HepG2 (cell line): ENCODE results near the gene KLHL11. TPM values are rescaled to one million over a fixed set of nuclear protein-coding genes. Genes with fewer than 3 reads are reported as not detected.

Source experiments
- BRCA1 ChIP-seq: sonication (generic); formaldehyde crosslinking; IDR thresholded peaks from 2 replicates; pipeline ENCODE4 v1.4.0; 2020; ENCODE audit warnings: missing genetic modification reagents
- CCDC6 ChIP-seq: sonication (generic); formaldehyde crosslinking; IDR thresholded peaks from 2 replicates; pipeline ENCODE4 v1.8.1; 2022; ENCODE audit warnings: mild to moderate bottlenecking, missing genetic modification reagents, moderate library complexity
- DMAP1 ChIP-seq: IDR thresholded peaks from 2 replicates; pipeline ENCODE4 v1.6.1; 2016
- ELF4 ChIP-seq: sonication (generic); formaldehyde crosslinking; IDR thresholded peaks from 2 replicates; pipeline ENCODE4 v1.5.0; 2020; ENCODE audit warnings: missing genetic modification reagents, mild to moderate bottlenecking, moderate library complexity, borderline replicate concordance
- ISX ChIP-seq: sonication (generic); formaldehyde crosslinking; conservative IDR thresholded peaks from 2 replicates; pipeline ENCODE4 v1.5.0; 2020; ENCODE audit warnings: missing genetic modification reagents
- MBD4 ChIP-seq: IDR thresholded peaks from 2 replicates; pipeline ENCODE4 v1.6.1; 2012; ENCODE audit warnings: low read length, inconsistent platforms, borderline replicate concordance
- RBM22 ChIP-seq: fragments of 200-400 bp; formaldehyde crosslinking; optimal IDR thresholded peaks from 2 replicates; pipeline ENCODE3; 2017; ENCODE audit warnings: mild to moderate bottlenecking, low read length, moderate library complexity
- SIX4 ChIP-seq: sonication (generic); formaldehyde crosslinking; IDR thresholded peaks from 2 replicates; pipeline ENCODE4 v1.4.0; 2020; ENCODE audit warnings: missing genetic modification reagents
- ZBTB21 ChIP-seq: sonication (generic); formaldehyde crosslinking; IDR thresholded peaks from 2 replicates; pipeline ENCODE4 v1.4.0; 2020; ENCODE audit warnings: missing genetic modification reagents
- ZNF256 ChIP-seq: sonication (generic); formaldehyde crosslinking; conservative IDR thresholded peaks from 2 replicates; pipeline ENCODE4 v1.4.0; 2020; ENCODE audit warnings: missing genetic modification reagents
- ZNF331 ChIP-seq: sonication (generic); formaldehyde crosslinking; IDR thresholded peaks from 2 replicates; pipeline ENCODE4 v1.4.0; 2020; ENCODE audit warnings: missing genetic modification reagents
- ZNF556 ChIP-seq: sonication (generic); formaldehyde crosslinking; IDR thresholded peaks from 2 replicates; pipeline ENCODE4 v1.4.0; 2020; ENCODE audit warnings: mild to moderate bottlenecking, missing genetic modification reagents, borderline replicate concordance
- ZNF558 ChIP-seq: sonication (generic); formaldehyde crosslinking; IDR thresholded peaks from 2 replicates; pipeline ENCODE4 v1.9.0; 2022; ENCODE audit warnings: mild to moderate bottlenecking, missing genetic modification reagents, borderline replicate concordance
- ZNF567 ChIP-seq: sonication (generic); formaldehyde crosslinking; IDR thresholded peaks from 2 replicates; pipeline ENCODE4 v1.8.1; 2023; ENCODE audit warnings: mild to moderate bottlenecking, missing genetic modification reagents, borderline replicate concordance
- ZNF629 ChIP-seq: sonication (generic); formaldehyde crosslinking; conservative IDR thresholded peaks from 2 replicates; pipeline ENCODE4 v1.5.0; 2020; ENCODE audit warnings: missing genetic modification reagents
- ZSCAN22 ChIP-seq: sonication (generic); formaldehyde crosslinking; IDR thresholded peaks from 2 replicates; pipeline ENCODE4 v1.4.0; 2020; ENCODE audit warnings: mild to moderate bottlenecking, missing genetic modification reagents
- polyA plus RNA-seq, 8 experiments: library from polyadenylated mRNA; depleted of rRNA in 3 of 8; stranded (reverse) in 7 of 8; unstranded in 1 of 8; fragments of >200 nt; fragmentation: Illumina TruSeq in 4 of 8; extraction: Trizol in 4 of 8; gene quantifications; 2 replicates each; pipeline versions ENCODE4 v1.2.1 to v1.2.3, GENCODE V29; 2011 to 2016; ENCODE audit warnings: low read depth in 4 of 8, missing spikeins in 1 of 8, mixed read lengths in 1 of 8; ENCODE audit not compliant: insufficient read depth in 1 of 8
- total RNA-seq, 5 experiments: library from RNA; depleted of rRNA; stranded (reverse); fragments of >200 nt; fragmentation: Illumina TruSeq; extraction: Trizol; gene quantifications; 2 replicates each; pipeline ENCODE4 v1.2.3, GENCODE V29; 2016; ENCODE audit warnings: low read depth in 1 of 5
- TF ChIP-seq, protein P1 (sequence below): sonication (generic); formaldehyde crosslinking; IDR thresholded peaks from 2 replicates; pipeline ENCODE4 v1.8.0; 2022; ENCODE audit warnings: mild to moderate bottlenecking, missing genetic modification reagents; ENCODE audit not compliant: insufficient replicate concordance
- TF ChIP-seq, protein P2 (sequence below): sonication (generic); formaldehyde crosslinking; IDR thresholded peaks from 2 replicates; pipeline ENCODE4 v1.8.0; 2022; ENCODE audit warnings: mild to moderate bottlenecking, missing genetic modification reagents, moderate library complexity
- TF ChIP-seq, protein P3 (sequence below): sonication (generic); formaldehyde crosslinking; IDR thresholded peaks from 2 replicates; pipeline ENCODE4 v1.9.0; 2021; ENCODE audit warnings: mild to moderate bottlenecking, missing genetic modification reagents
- TF ChIP-seq, protein P4 (sequence below): sonication (generic); formaldehyde crosslinking; IDR thresholded peaks from 2 replicates; pipeline ENCODE4 v1.4.0; 2020; ENCODE audit warnings: missing genetic modification reagents, mild to moderate bottlenecking, borderline replicate concordance

Gene KLHL11
- total and polyA plus RNA-seq, 2 of the 13 experiments (the other 11 are each of a cell fraction or from before 2014, with no cell fraction given) = 7.7 to 27.5 TPM

DNA sequence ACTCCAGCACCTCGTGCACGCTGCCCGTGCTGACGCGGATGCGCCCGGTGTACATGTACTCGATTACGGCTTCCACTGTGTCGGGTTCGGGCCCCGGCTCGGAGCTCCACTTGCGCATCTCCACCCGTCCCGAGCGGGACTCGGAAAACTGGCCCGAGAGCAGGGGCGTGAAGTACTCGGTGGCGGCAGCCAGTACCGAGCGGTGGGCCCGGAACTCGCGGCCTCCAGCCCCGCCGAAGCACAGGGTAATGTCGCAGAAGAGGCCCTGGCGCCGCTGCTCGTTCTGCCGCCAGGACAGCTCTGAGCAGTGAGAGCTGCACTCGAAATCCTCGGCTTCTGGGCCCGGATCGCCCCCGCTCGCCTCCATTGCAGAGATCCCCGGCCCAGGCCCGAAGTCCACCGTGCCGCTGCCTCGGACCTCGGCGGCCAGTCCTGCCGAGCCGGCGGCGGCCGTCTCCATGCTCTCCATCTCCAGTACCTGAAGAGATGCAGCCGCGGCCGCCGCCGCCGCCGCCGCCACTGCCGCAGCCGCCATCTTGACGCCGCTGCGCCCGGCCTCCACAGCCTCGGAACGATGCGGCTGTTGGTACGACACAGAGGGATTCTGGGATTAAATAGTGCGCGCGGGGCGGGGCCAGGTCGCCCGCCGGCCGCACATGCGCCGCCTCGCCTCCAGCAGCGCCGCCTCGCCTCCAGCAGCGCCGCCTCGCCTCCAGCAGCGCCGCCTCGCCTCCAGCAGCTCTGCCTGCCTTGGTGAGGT lies at the start of gene KLHL11 (continued):
- TF ChIP-seq, protein P1, sequence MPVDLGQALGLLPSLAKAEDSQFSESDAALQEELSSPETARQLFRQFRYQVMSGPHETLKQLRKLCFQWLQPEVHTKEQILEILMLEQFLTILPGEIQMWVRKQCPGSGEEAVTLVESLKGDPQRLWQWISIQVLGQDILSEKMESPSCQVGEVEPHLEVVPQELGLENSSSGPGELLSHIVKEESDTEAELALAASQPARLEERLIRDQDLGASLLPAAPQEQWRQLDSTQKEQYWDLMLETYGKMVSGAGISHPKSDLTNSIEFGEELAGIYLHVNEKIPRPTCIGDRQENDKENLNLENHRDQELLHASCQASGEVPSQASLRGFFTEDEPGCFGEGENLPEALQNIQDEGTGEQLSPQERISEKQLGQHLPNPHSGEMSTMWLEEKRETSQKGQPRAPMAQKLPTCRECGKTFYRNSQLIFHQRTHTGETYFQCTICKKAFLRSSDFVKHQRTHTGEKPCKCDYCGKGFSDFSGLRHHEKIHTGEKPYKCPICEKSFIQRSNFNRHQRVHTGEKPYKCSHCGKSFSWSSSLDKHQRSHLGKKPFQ (CRISPR knock-in tag) = no peak
- TF ChIP-seq RBM22 = no peak
- peak; percentile 58; the same call in 1 of the 2 replicates for TF ChIP-seq ELF4 (CRISPR knock-in tag)
- peak; percentile 50; the same call in 1 of the 2 replicates for TF ChIP-seq ZNF629 (CRISPR knock-in tag)
- 0 out of 2 replicates have a peak, but pooled peaks have one; percentile 77 for TF ChIP-seq ZNF331 (CRISPR knock-in tag)
- TF ChIP-seq ZNF567 = no peak
- 0 out of 2 replicates have a peak, but pooled peaks have one; percentile 37 for TF ChIP-seq ZSCAN22 (CRISPR knock-in tag)
- TF ChIP-seq DMAP1 = peak; percentile 75
- TF ChIP-seq ZNF556 (CRISPR knock-in tag) = peak; percentile 55
- no peak for TF ChIP-seq ZBTB21 (CRISPR knock-in tag)
- TF ChIP-seq, protein P2, sequence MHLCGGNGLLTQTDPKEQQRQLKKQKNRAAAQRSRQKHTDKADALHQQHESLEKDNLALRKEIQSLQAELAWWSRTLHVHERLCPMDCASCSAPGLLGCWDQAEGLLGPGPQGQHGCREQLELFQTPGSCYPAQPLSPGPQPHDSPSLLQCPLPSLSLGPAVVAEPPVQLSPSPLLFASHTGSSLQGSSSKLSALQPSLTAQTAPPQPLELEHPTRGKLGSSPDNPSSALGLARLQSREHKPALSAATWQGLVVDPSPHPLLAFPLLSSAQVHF (CRISPR knock-in tag) = peak; percentile 60; the same call in 1 of the 2 replicates
- peak; percentile 87 for TF ChIP-seq CCDC6 (CRISPR knock-in tag)
- TF ChIP-seq, protein P3, sequence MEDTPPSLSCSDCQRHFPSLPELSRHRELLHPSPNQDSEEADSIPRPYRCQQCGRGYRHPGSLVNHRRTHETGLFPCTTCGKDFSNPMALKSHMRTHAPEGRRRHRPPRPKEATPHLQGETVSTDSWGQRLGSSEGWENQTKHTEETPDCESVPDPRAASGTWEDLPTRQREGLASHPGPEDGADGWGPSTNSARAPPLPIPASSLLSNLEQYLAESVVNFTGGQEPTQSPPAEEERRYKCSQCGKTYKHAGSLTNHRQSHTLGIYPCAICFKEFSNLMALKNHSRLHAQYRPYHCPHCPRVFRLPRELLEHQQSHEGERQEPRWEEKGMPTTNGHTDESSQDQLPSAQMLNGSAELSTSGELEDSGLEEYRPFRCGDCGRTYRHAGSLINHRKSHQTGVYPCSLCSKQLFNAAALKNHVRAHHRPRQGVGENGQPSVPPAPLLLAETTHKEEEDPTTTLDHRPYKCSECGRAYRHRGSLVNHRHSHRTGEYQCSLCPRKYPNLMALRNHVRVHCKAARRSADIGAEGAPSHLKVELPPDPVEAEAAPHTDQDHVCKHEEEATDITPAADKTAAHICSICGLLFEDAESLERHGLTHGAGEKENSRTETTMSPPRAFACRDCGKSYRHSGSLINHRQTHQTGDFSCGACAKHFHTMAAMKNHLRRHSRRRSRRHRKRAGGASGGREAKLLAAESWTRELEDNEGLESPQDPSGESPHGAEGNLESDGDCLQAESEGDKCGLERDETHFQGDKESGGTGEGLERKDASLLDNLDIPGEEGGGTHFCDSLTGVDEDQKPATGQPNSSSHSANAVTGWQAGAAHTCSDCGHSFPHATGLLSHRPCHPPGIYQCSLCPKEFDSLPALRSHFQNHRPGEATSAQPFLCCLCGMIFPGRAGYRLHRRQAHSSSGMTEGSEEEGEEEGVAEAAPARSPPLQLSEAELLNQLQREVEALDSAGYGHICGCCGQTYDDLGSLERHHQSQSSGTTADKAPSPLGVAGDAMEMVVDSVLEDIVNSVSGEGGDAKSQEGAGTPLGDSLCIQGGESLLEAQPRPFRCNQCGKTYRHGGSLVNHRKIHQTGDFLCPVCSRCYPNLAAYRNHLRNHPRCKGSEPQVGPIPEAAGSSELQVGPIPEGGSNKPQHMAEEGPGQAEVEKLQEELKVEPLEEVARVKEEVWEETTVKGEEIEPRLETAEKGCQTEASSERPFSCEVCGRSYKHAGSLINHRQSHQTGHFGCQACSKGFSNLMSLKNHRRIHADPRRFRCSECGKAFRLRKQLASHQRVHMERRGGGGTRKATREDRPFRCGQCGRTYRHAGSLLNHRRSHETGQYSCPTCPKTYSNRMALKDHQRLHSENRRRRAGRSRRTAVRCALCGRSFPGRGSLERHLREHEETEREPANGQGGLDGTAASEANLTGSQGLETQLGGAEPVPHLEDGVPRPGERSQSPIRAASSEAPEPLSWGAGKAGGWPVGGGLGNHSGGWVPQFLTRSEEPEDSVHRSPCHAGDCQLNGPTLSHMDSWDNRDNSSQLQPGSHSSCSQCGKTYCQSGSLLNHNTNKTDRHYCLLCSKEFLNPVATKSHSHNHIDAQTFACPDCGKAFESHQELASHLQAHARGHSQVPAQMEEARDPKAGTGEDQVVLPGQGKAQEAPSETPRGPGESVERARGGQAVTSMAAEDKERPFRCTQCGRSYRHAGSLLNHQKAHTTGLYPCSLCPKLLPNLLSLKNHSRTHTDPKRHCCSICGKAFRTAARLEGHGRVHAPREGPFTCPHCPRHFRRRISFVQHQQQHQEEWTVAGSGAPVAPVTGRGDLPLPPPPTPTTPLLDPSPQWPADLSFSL (CRISPR knock-in tag) = no peak
- 0 out of 2 replicates have a peak, but pooled peaks have one; percentile 28 for TF ChIP-seq BRCA1 (CRISPR knock-in tag)
- TF ChIP-seq, protein P4, sequence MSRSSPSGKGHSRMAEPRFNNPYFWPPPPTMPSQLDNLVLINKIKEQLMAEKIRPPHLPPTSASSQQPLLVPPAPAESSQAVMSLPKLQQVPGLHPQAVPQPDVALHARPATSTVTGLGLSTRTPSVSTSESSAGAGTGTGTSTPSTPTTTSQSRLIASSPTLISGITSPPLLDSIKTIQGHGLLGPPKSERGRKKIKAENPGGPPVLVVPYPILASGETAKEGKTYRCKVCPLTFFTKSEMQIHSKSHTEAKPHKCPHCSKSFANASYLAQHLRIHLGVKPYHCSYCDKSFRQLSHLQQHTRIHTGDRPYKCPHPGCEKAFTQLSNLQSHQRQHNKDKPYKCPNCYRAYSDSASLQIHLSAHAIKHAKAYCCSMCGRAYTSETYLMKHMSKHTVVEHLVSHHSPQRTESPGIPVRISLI (CRISPR knock-in tag) = peak; percentile 47; the same call in 1 of the 2 replicates
- peak; percentile 26; the same call in 1 of the 2 replicates for TF ChIP-seq SIX4 (CRISPR knock-in tag)
- TF ChIP-seq MBD4 = no peak
- peak; percentile 86; the same call in 1 of the 2 replicates for TF ChIP-seq ZNF558
- TF ChIP-seq ISX (CRISPR knock-in tag) = no peak; the same call in 1 of the 2 replicates
- TF ChIP-seq ZNF256 (CRISPR knock-in tag) = peak; percentile 80; the same call in 1 of the 2 replicates
